H1 (cell line): ENCODE data around the gene RABGGTB. TPM values are rescaled to one million over a fixed set of nuclear protein-coding genes. Genes with fewer than 3 reads are reported as not detected.

Experiments used
- CTCF ChIA-PET: fragments of 300-600 bp; sonication (Branson Sonifier 250); formaldehyde crosslinking; loops from one replicate; lab custom pipeline; 2021; ENCODE audit not compliant: partially characterized antibody; lab: Charles Lee
- POLR2A ChIA-PET: fragments of 300-600 bp; sonication (Branson Sonifier 250); formaldehyde crosslinking; loops from one replicate; lab custom pipeline; 2021; ENCODE audit warnings: inconsistent platforms; ENCODE audit not compliant: partially characterized antibody; lab: Charles Lee
- DNase-seq, 2 experiments: peaks; one replicate each; pipeline versions ENCODE4 v3.0.0 to v3.0.0-alpha.2; 2010 to 2022; ENCODE audit warnings: low spot score in 2 of 2, low read depth in 1 of 2, mixed read lengths in 1 of 2
- FAIRE-seq: peaks from 2 replicates; lab custom pipeline; 2011; peaks lifted over from hg19 to GRCh38; lab: Jason Lieb, UNC
- H2AFZ ChIP-seq: 2 replicates; pipeline ENCODE4 v1.8.1; 2012; ENCODE audit warnings: low read length, inconsistent platforms
- H2AK5ac ChIP-seq: 2 replicates; pipeline ENCODE4 v1.6.1; 2013; ENCODE audit warnings: low read depth, low read length
- H2BK120ac ChIP-seq: replicated peaks from 2 replicates; pipeline ENCODE3; 2013; ENCODE audit warnings: low read depth, low read length, inconsistent platforms
- H2BK12ac ChIP-seq: 2 replicates; pipeline ENCODE4 v1.6.1; 2013; ENCODE audit warnings: low read depth, low read length
- H2BK15ac ChIP-seq: 2 replicates; pipeline ENCODE4 v1.6.1; 2013; ENCODE audit warnings: low read length
- H2BK20ac ChIP-seq: 2 replicates; pipeline ENCODE4 v1.6.1; 2013; ENCODE audit warnings: low read length
- H2BK5ac ChIP-seq: 2 replicates; pipeline ENCODE4 v1.6.1; 2013; ENCODE audit warnings: low read depth, low read length
- H3K14ac ChIP-seq: 2 replicates; pipeline ENCODE4 v1.6.1; 2013; ENCODE audit warnings: inconsistent platforms; ENCODE audit not compliant: insufficient read length
- H3K18ac ChIP-seq: 2 replicates; pipeline ENCODE4 v1.6.1; 2013; ENCODE audit warnings: low read length; ENCODE audit errors: extremely low read depth
- H3K23ac ChIP-seq: 2 replicates; pipeline ENCODE4 v1.6.1; 2013; ENCODE audit warnings: inconsistent platforms; ENCODE audit not compliant: insufficient read length
- H3K23me2 ChIP-seq: 2 replicates; pipeline ENCODE4 v1.6.1; 2013; ENCODE audit warnings: low read depth, low read length
- H3K27ac ChIP-seq: 2 replicates; pipeline ENCODE4 v1.6.1; 2011; ENCODE audit warnings: low read depth, low read length, inconsistent platforms
- H3K27me3 ChIP-seq, 4 experiments: replicated peaks in 1 of 4; 1 replicate in 1 of 4; 2 replicates in 3 of 4; pipeline versions ENCODE4 v1.6.1 to v1.8.1; 2011 to 2013; ENCODE audit warnings: low read length in 3 of 4, mild to moderate bottlenecking in 3 of 4, inconsistent platforms in 2 of 4, mixed read lengths in 2 of 4, moderate library complexity in 1 of 4; ENCODE audit not compliant: control insufficient read depth in 3 of 4, insufficient read depth in 3 of 4; ENCODE audit errors: extremely low read depth in 1 of 4
- H3K36me3 ChIP-seq, 4 experiments: 2 replicates each; pipeline versions ENCODE4 v1.6.1 to v1.8.1; 2011 to 2013; ENCODE audit warnings: mild to moderate bottlenecking in 4 of 4, low read length in 3 of 4, moderate library complexity in 2 of 4, control low read depth in 1 of 4, inconsistent platforms in 1 of 4; ENCODE audit not compliant: insufficient read depth in 4 of 4, control insufficient read depth in 2 of 4
- H3K4ac ChIP-seq: replicated peaks from 2 replicates; pipeline ENCODE3; 2013; ENCODE audit warnings: low read length, low read depth, mixed read lengths, inconsistent platforms; ENCODE audit not compliant: insufficient read length
- H3K4me1 ChIP-seq, 4 experiments: replicated peaks in 1 of 4; 1 replicate in 1 of 4; 2 replicates in 3 of 4; pipeline versions ENCODE4 v1.6.1 to v1.8.1; 2011 to 2013; ENCODE audit warnings: low read length in 3 of 4, inconsistent platforms in 2 of 4, mixed read lengths in 1 of 4; ENCODE audit not compliant: insufficient read depth in 4 of 4, control insufficient read depth in 3 of 4
- H3K4me2 ChIP-seq, 2 experiments: 2 replicates each; pipeline versions ENCODE4 v1.6.1 to v1.8.1; 2011 to 2013; ENCODE audit warnings: low read depth in 2 of 2, low read length in 2 of 2, control low read depth in 1 of 2, inconsistent platforms in 1 of 2, mild to moderate bottlenecking in 1 of 2; ENCODE audit not compliant: insufficient read depth in 1 of 2
- H3K4me3 ChIP-seq, 4 experiments: fragments of 200-600, 300-600 bp in 1 of 4; sonication (generic), shearing (Covaris generic), sonication (Bioruptor Twin) in 1 of 4; 2 replicates each; pipeline versions ENCODE4 v1.5.1 to v1.8.1; 2011 to 2016; ENCODE audit warnings: low read length in 4 of 4, low read depth in 3 of 4, control low read depth in 2 of 4, inconsistent platforms in 2 of 4, mild to moderate bottlenecking in 2 of 4, mixed read lengths in 1 of 4, moderate library complexity in 1 of 4; ENCODE audit not compliant: insufficient read depth in 2 of 4; ENCODE audit errors: extremely low read depth in 1 of 4
- H3K56ac ChIP-seq: replicated peaks from 2 replicates; pipeline ENCODE3; 2013; ENCODE audit warnings: low read depth, mild to moderate bottlenecking, mixed read lengths, low read length, inconsistent platforms; ENCODE audit not compliant: insufficient read length
- H3K79me1 ChIP-seq: 2 replicates; pipeline ENCODE4 v1.6.1; 2013; ENCODE audit warnings: low read depth, low read length, control low read depth
- H3K79me2 ChIP-seq, 2 experiments: 2 replicates each; pipeline versions ENCODE4 v1.6.1 to v1.8.1; 2012 to 2013; ENCODE audit warnings: low read length in 2 of 2, mild to moderate bottlenecking in 2 of 2, inconsistent platforms in 1 of 2; ENCODE audit not compliant: insufficient read depth in 2 of 2, control insufficient read depth in 1 of 2
- H3K9ac ChIP-seq, 4 experiments: replicated peaks in 1 of 4; 1 replicate in 1 of 4; 2 replicates in 3 of 4; pipeline versions ENCODE4 v1.6.1 to v1.8.1; 2011 to 2013; ENCODE audit warnings: low read depth in 3 of 4, low read length in 3 of 4, control low read depth in 2 of 4, mild to moderate bottlenecking in 2 of 4, moderate library complexity in 2 of 4, inconsistent platforms in 1 of 4; ENCODE audit errors: extremely low read depth in 1 of 4
- H3K9me3 ChIP-seq, 2 experiments: 2 replicates each; pipeline versions ENCODE4 v1.6.1 to v1.8.1; 2012 to 2013; ENCODE audit warnings: mild to moderate bottlenecking in 2 of 2, moderate library complexity in 2 of 2, control low read depth in 1 of 2, inconsistent platforms in 1 of 2, low read depth in 1 of 2, low read length in 1 of 2, mixed read lengths in 1 of 2; ENCODE audit not compliant: insufficient read depth in 2 of 2
- H4K20me1 ChIP-seq, 2 experiments: replicated peaks in 1 of 2; 2 replicates each; pipeline versions ENCODE3 to v1.8.1; 2011 to 2013; ENCODE audit warnings: inconsistent platforms in 2 of 2, low read length in 2 of 2, mild to moderate bottlenecking in 1 of 2; ENCODE audit not compliant: insufficient read depth in 2 of 2, control insufficient read depth in 1 of 2
- H4K5ac ChIP-seq: 2 replicates; pipeline ENCODE4 v1.6.1; 2013; ENCODE audit warnings: low read length, low read depth, mixed read lengths, inconsistent platforms; ENCODE audit not compliant: insufficient read length
- H4K8ac ChIP-seq: 2 replicates; pipeline ENCODE4 v1.8.0; 2013; ENCODE audit warnings: mild to moderate bottlenecking, moderate library complexity, low read length, inconsistent platforms; ENCODE audit not compliant: insufficient read depth; ENCODE audit errors: extremely low read depth
- H4K91ac ChIP-seq: replicated peaks from 2 replicates; pipeline ENCODE3; 2013; ENCODE audit warnings: low read length, mixed read lengths, inconsistent platforms; ENCODE audit not compliant: insufficient read length
- NRF1 ChIP-seq: IDR thresholded peaks from 2 replicates; pipeline ENCODE4 v1.6.1; 2011; ENCODE audit warnings: mild to moderate bottlenecking, low read depth, low read length, improper control_type of control experiment
- POLR2A ChIP-seq, 2 experiments: IDR thresholded peaks; 1 replicate in 1 of 2; 2 replicates in 1 of 2; pipeline ENCODE4 v1.6.1; 2011; ENCODE audit warnings: low read depth in 2 of 2, low read length in 2 of 2, mild to moderate bottlenecking in 2 of 2; ENCODE audit errors: control extremely low read depth in 1 of 2
- WGBS, 2 experiments: shearing (Covaris generic) in 1 of 2; methylation state at CpG; one replicate each; pipeline versions ENCODE4 v1.1.6 to v1.1.7; 2013 to 2015; ENCODE audit warnings: low lambda C conversion rate in 2 of 2, mixed read lengths in 2 of 2, inconsistent platforms in 1 of 2, low coverage in 1 of 2, missing lambda C conversion rate in 1 of 2; ENCODE audit not compliant: insufficient replicate concordance in 2 of 2, insufficient coverage in 1 of 2, insufficient read length in 1 of 2; ENCODE audit errors: extremely low coverage in 1 of 2, missing lambda C conversion rate in 1 of 2; 5-methylcytosine and 5-hydroxymethylcytosine counted together
- polyA plus RNA-seq, 7 experiments: library from polyadenylated mRNA; depleted of rRNA in 3 of 7; stranded (reverse) in 5 of 7; unstranded in 2 of 7; fragments of >200 nt in 5 of 7; fragments of 200-250 nt in 2 of 7; gene quantifications; 1 replicate in 5 of 7; 2 replicates in 1 of 7; 4 replicates in 1 of 7; pipeline versions ENCODE4 v1.2.1 to v1.2.3, GENCODE V29; 2011 to 2013; ENCODE audit warnings: missing spikeins in 2 of 7, mixed read lengths in 2 of 7
- total RNA-seq: library from RNA; stranded (reverse); fragmentation: NEBNext Ultra II Directional; extraction: Animal tissue kit (Norgen Biotek cat#: 25700); gene quantifications from 2 replicates; pipeline ENCODE4 v1.2.1, GENCODE V29; 2021

Gene RABGGTB
- total and polyA plus RNA-seq, 2 of the 8 experiments (the other 6 are each of a cell fraction or from before 2014, with no cell fraction given) = 70.7 to 124 TPM

- no peak overlapping the region for H3K14ac ChIP-seq
- H3K36me3 ChIP-seq = peaks cover 23 to 98% (median 69%) of the 10 kb centered on the region in 4 experiments
- peaks cover 11 to 53% of the 10 kb centered on the region in 2 experiments for H3K79me2 ChIP-seq
- H4K20me1 ChIP-seq = peaks cover 15% of the 10 kb centered on the region in 2 experiments
- H2BK120ac ChIP-seq = no peak overlapping the region
- H3K4me3 ChIP-seq = no peak overlapping the region
- no peak overlapping the region for H3K4ac ChIP-seq
- CTCF ChIA-PET = interaction anchor here (1.2 kb wide), 1 partner anchor 10 kb away, joined by 3 read pairs; no protein-coding TSS in a partner anchor
- no peak overlapping the region for H4K91ac ChIP-seq
- peaks cover 0 to 2% (median 0%) of the 10 kb centered on the region in 4 experiments; a peak in 2 of 7 replicates for H3K4me1 ChIP-seq
- no peaks in the 10 kb centered on the region for H3K27me3 ChIP-seq
- no peaks in the 10 kb centered on the region for H3K23me2 ChIP-seq
- no peak overlapping the region for H4K5ac ChIP-seq
- H3K4me2 ChIP-seq = no peak overlapping the region
- no peak for DNase-seq
- no peak overlapping the region for H3K18ac ChIP-seq
- H3K27ac ChIP-seq = no peak overlapping the region
- H2AK5ac ChIP-seq = no peak overlapping the region
- WGBS, 2 experiments = 97% methylated on average over 3 of the region's 3 CpGs; no CpG with 5 or more reads in 1 of the 2 experiments
- TF ChIP-seq NRF1 (no peak), POLR2A (IDR thresholded peaks at IDR 0.05; ENCODE audit: control extremely low read depth in 1 of 2, low read depth in 2 of 2, low read length in 2 of 2) (0 out of 3 replicates have a peak, but pooled peaks of 1 of the 2 experiments have one; percentile 10)
- no peak overlapping the region for H2BK5ac ChIP-seq
- no peak overlapping the region for H2AFZ ChIP-seq
- H2BK20ac ChIP-seq = no peak overlapping the region
- H3K9me3 ChIP-seq = no peaks in the 10 kb centered on the region
- no peak overlapping the region for H3K9ac ChIP-seq
- POLR2A ChIA-PET = interaction anchor here (0.9 to 2.2 kb wide), 3 partner anchors 9 to 177 kb away, joined by 4 to 8 read pairs (median 4); no protein-coding TSS in a partner anchor
- no peak overlapping the region for H4K8ac ChIP-seq
- H3K79me1 ChIP-seq = no peaks in the 10 kb centered on the region; the same call in 1 of the 2 replicates
- H3K56ac ChIP-seq = no peak overlapping the region
- H2BK15ac ChIP-seq = no peak overlapping the region
- no peak overlapping the region for H3K23ac ChIP-seq
- H2BK12ac ChIP-seq = no peak overlapping the region
- FAIRE-seq = no peak
Observed at GRCh38 chr1:75792091-75792490, 6.0 kb downstream of the RABGGTB start.
